Transverse colon (tissue), 4 donors: ENCODE measurements around the gene DHRSX. TPM values are rescaled to one million over a fixed set of nuclear protein-coding genes. Genes with fewer than 3 reads are reported as not detected.
"Not testable (repeated sequence)": the region's sequence is repeated elsewhere in the genome, so short reads cannot be mapped to it uniquely, and the experiment has no call there.

Experiments used
- DNase-seq: peaks from one replicate; pipeline ENCODE4 v3.0.0-alpha.2; 2019
- H3K27ac ChIP-seq, 4 donors: fragments of 200-600 bp; sonication (generic); 2 replicates each; pipeline ENCODE4 v1.5.1; 2016 to 2018; ENCODE audit warnings: inconsistent platforms in 4 of 4
- H3K27me3 ChIP-seq: fragments of 200-600 bp; sonication (generic); 2 replicates; pipeline ENCODE4 v1.5.1; 2017; ENCODE audit warnings: inconsistent platforms
- H3K36me3 ChIP-seq, 4 donors: fragments of 200-600 bp; sonication (generic); 2 replicates each; pipeline ENCODE4 v1.5.1; 2017 to 2019; ENCODE audit warnings: inconsistent platforms in 4 of 4
- H3K4me1 ChIP-seq, 4 donors: fragments of 200-600 bp; sonication (generic); 2 replicates each; pipeline ENCODE4 v1.5.1; 2017 to 2020; ENCODE audit warnings: inconsistent platforms in 4 of 4
- H3K4me3 ChIP-seq, 4 donors: fragments of 200-600 bp; sonication (generic); 1 replicate in 1 of 4; 2 replicates in 3 of 4; pipeline versions ENCODE4 v1.5.1 to v1.6.1; 2017 to 2019; ENCODE audit warnings: inconsistent platforms in 4 of 4
- H3K9me3 ChIP-seq, 2 donors: fragments of 200-600 bp; sonication (generic); 2 replicates each; pipeline ENCODE4 v1.5.1; 2017 to 2019; ENCODE audit warnings: inconsistent platforms in 2 of 2
- EP300 ChIP-seq: sonication (generic); formaldehyde crosslinking; IDR thresholded peaks from one replicate; pipeline ENCODE4 v1.6.1; 2017; ENCODE audit warnings: antibody characterized with exemption, low read depth
- POLR2A ChIP-seq: fragments of 450-650 bp; IDR thresholded peaks from one replicate; pipeline ENCODE4 v1.6.1; 2016; ENCODE audit warnings: antibody characterized with exemption, mild to moderate bottlenecking, moderate library complexity
- POLR2AphosphoS5 ChIP-seq, 3 donors: sonication (generic); formaldehyde crosslinking; IDR thresholded peaks; one replicate each; pipeline ENCODE4 v1.6.1; 2016; ENCODE audit warnings: antibody characterized with exemption in 3 of 3
- WGBS, 2 donors: methylation state at CpG; one replicate each; pipeline ENCODE4 v1.1.5; 2018; ENCODE audit warnings: low coverage in 1 of 2; 5-methylcytosine and 5-hydroxymethylcytosine counted together
- in situ Hi-C, 4 donors: fragments of 200-750 bp; cut with MboI; loops; one replicate each; pipeline versions ENCODE4 v1.15.0 to v1.15.1; 2017; ENCODE audit warnings: low sequenced_read_pairs in 3 of 4, low pct_ligation_motif_present in 1 of 4, low pct_unique_long_range_greater_than_20kb in 1 of 4
- intact Hi-C: fragments of 100-400 bp; cut with DNase I; formaldehyde crosslinking; loops from one replicate; pipeline ENCODE4 v1.15.1; 2023; ENCODE audit warnings: low total_unique reads
- total RNA-seq, 4 donors: library from RNA; depleted of rRNA; stranded (reverse); fragments of >200 nt; gene quantifications; one replicate each; pipeline ENCODE4 v1.1.0, GENCODE V29; 2016
- TF ChIP-seq, protein P1 (sequence below), 5 experiments: fragments of 200-600 bp in 3 of 5; fragments of 450-650 bp in 2 of 5; sonication (generic) in 3 of 5; IDR thresholded peaks; 1 replicate in 2 of 5; 2 replicates in 3 of 5; pipeline ENCODE4 v1.5.1; 2016 to 2017; ENCODE audit warnings: antibody characterized with exemption in 5 of 5, inconsistent platforms in 3 of 5, mild to moderate bottlenecking in 2 of 5, moderate library complexity in 1 of 5

The DHRSX gene
- total RNA-seq, 4 donors from 2014 or later: 27.9 to 39.9 (median 33.9) TPM

DNA sequence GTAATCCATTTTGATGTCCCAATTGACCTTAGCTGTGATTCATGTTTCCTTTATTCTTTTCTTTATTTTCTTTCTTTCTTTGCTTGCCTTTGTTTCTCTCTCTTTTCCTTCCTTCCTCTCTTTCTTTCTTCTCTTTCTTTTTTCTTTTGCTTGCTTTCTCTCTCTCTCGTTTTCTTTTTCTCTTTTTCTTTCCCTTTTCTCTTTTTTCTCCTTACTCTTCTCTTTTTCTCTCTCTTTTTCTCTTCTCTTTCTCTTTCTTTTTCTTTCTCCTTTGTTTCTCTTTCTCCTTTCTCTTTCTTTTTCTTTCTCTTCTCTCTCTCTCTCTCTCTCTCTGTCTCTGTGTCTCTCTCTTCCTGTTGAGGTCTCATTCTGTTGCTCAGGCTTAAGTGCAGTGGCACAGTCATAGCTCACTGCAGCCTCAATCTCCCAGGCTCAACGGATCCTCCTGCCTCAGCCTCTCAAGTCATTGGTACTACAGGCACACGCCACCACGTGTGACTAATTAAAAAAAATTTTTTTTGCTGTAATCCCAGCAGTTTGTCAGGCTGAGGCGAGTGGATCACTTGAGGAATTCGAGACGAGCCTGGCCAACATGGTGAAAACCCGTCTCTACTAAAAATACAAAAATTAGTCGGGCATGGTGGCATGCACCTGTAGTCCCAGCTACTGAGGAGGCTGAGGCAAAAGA lies 8.0 kb upstream of the DHRSX start:
- H3K9me3 ChIP-seq: no peaks in the 10 kb centered on the region
- WGBS, 2 donors: 61 to 72% methylated on average over 3 to 9 of the region's 9 CpGs
- in situ Hi-C loops (no loop called here), intact Hi-C loops (loop anchor here (10.0 kb wide), 1 partner anchor 1064 kb away; no protein-coding TSS in a partner anchor)
- H3K4me1 ChIP-seq: peaks cover 0 to 11% (median 7%) of the 10 kb centered on the region in 4 donors
- no peak overlapping the region for H3K4me3 ChIP-seq
- no peak for DNase-seq
- no peak overlapping the region for H3K27ac ChIP-seq
- TF ChIP-seq POLR2AphosphoS5 (IDR thresholded peaks at IDR 0.05) (no peak), POLR2A (no peak), EP300 (no peak)
- TF ChIP-seq, protein P1, sequence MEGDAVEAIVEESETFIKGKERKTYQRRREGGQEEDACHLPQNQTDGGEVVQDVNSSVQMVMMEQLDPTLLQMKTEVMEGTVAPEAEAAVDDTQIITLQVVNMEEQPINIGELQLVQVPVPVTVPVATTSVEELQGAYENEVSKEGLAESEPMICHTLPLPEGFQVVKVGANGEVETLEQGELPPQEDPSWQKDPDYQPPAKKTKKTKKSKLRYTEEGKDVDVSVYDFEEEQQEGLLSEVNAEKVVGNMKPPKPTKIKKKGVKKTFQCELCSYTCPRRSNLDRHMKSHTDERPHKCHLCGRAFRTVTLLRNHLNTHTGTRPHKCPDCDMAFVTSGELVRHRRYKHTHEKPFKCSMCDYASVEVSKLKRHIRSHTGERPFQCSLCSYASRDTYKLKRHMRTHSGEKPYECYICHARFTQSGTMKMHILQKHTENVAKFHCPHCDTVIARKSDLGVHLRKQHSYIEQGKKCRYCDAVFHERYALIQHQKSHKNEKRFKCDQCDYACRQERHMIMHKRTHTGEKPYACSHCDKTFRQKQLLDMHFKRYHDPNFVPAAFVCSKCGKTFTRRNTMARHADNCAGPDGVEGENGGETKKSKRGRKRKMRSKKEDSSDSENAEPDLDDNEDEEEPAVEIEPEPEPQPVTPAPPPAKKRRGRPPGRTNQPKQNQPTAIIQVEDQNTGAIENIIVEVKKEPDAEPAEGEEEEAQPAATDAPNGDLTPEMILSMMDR (IDR thresholded peaks at IDR 0.05): no peak
- H3K36me3 ChIP-seq: no peaks in the 10 kb centered on the region
- no peaks in the 10 kb centered on the region for H3K27me3 ChIP-seq

DNA sequence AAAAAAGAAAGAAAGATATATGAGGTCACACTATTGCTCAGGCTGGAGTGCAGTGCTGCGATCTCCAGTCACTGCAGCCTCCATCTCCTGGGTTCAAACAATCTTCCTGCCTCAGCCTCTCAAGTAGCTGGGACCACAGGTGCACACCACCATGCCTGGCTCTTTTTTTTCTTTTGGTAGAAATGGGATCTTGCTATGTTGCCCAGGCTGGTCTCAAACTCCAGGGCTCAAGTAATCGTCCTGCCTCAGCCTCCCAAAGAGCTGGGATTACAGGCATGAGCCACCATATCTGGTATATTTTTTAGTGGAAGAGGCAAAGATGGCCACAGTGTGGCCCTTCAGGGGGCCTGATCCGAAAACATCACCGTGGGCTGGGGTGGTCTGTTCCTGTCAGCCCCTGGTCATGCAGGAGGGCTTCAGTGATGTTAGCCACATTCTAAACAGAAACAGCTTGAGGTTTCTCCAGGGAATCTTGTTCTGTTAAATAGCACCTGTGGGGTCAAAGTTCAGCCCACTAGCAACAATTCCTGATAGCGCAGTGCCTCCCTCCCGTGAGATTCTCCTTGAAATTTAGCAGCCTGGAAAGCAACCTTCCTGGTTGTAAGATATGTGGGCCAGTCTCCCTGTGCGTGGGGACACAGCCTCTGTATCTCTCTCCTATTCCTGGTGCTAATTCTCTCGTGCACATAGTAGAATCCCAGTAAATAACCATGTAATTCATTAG lies 7.3 kb upstream of the DHRSX start:
- TF ChIP-seq EP300: no peak
- TF ChIP-seq, protein P1 (IDR thresholded peaks at IDR 0.05): no peak
- no peak for TF ChIP-seq POLR2A
- no peak for TF ChIP-seq POLR2AphosphoS5 (IDR thresholded peaks at IDR 0.05)
- no peaks in the 10 kb centered on the region for H3K9me3 ChIP-seq
- intact Hi-C loops: loop anchor here (10.0 kb wide), 1 partner anchor 1063 kb away; no protein-coding TSS in a partner anchor
- in situ Hi-C loops: no loop called here
- H3K27me3 ChIP-seq: no peaks in the 10 kb centered on the region
- H3K27ac ChIP-seq: no peak overlapping the region
- peaks cover 0 to 11% (median 7%) of the 10 kb centered on the region in 4 donors for H3K4me1 ChIP-seq
- DNase-seq: peak; percentile 35
- 41 to 56% methylated on average over 3 to 8 of the region's 8 CpGs for WGBS, 2 donors
- H3K4me3 ChIP-seq: no peak overlapping the region
- no peaks in the 10 kb centered on the region for H3K36me3 ChIP-seq

DNA sequence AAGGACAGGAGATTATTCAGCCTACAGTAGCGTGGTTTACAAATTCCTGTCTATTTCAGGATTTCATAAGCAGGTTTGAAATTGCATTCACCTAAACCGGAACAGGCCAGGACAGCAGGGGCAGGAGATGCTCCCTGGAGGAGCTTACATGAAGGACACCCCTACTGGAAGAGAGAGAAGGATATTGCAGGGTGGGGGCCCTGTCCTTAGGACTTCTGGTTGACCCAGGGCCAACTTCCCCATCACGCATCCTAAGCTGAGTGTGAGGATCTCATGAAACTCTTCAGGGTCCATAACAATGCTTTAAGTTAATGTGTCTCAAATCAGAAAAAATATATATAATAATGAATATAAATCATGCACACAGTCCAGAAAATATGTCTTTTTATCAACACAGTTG lies 6.4 kb upstream of the DHRSX start:
- no peaks in the 10 kb centered on the region for H3K36me3 ChIP-seq
- in situ Hi-C loops (no loop called here), intact Hi-C loops (loop anchor here (10.0 kb wide), 1 partner anchor 1062 kb away; no protein-coding TSS in a partner anchor)
- no peak overlapping the region for H3K27ac ChIP-seq
- DNase-seq: no peak
- WGBS, 2 donors: 79 to 93% methylated on average over 3 of the region's 3 CpGs
- TF ChIP-seq POLR2AphosphoS5 (IDR thresholded peaks at IDR 0.05): no peak
- TF ChIP-seq, protein P1 (IDR thresholded peaks at IDR 0.05): no peak
- TF ChIP-seq POLR2A: no peak
- TF ChIP-seq EP300: no peak
- H3K27me3 ChIP-seq: no peaks in the 10 kb centered on the region
- H3K9me3 ChIP-seq: no peaks in the 10 kb centered on the region
- H3K4me1 ChIP-seq: peaks cover 0 to 15% (median 10%) of the 10 kb centered on the region in 4 donors
- no peak overlapping the region for H3K4me3 ChIP-seq

DNA sequence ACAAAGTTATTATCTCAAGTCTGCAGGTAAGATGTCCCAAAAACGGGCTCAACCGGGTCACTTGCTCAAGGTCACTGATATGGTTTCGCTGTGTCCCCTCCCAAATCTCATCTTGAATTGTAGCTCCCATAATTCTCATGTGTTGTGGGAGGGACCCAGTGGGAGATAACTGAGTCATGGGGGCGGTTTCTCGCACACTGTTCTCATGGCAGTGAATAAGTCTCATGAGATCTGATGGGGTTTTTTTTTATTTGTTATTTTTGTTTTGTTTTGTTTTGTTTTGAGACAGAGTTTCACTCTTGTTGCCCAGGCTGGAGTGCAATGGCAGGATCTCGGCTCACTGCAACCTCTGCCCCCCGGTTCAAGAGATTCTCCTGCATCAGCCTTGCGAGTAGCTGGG lies 4.6 kb upstream of the DHRSX start:
- peaks cover 0 to 28% (median 11%) of the 10 kb centered on the region in 4 donors for H3K4me1 ChIP-seq
- DNase-seq, H3K9me3 ChIP-seq, in situ Hi-C loops, H3K4me3 ChIP-seq, H3K27me3 ChIP-seq, H3K27ac ChIP-seq, H3K36me3 ChIP-seq: not testable (repeated sequence)
- 86 to 100% methylated on average over 1 to 8 of the region's 8 CpGs for WGBS, 2 donors
- intact Hi-C loops: loop anchor here (10.0 kb wide), 1 partner anchor 1061 kb away; no protein-coding TSS in a partner anchor
